ENCODE measurements around the gene SARDH. TPM values are rescaled to one million over a fixed set of nuclear protein-coding genes. Genes with fewer than 3 reads are reported as not detected.

Gene SARDH
- total RNA-seq, 1 experiment from 2014 or later = 5.3 TPM

DNA sequence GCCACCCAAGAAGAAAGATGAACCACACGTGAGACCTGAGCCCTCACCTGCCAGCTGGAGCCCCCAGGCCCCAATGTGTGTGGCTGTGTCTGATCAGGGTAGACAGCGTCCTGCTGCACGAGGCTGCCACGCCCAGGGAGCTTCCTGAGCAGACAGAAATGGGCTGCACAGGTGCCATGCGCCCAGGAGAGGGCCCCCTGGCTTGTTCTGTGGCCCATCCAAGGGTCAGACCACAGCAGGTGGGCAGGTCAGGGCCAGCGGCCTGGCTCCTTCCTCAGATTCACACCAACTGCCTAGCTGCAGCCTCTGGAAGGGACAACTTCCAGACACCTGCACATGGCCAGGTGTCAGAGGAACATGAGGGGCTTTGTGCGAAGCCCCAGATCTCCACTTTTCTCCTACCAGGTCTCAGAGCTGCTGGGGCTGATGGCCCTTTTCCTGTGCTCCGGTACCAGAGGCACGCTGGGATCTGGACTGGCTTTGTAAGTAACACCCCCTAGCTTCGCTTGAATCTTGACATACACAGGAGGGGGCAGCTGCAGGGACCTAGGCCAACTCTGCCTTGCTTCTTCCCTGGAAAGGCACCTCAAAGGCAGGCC, 10.8 kb downstream of the SARDH start:
- Histone ChIP-seq H3K4me2 (ENCODE audit: insufficient read depth, insufficient read length, low read length) (no peak overlapping the region), H2BK12ac (ENCODE audit: insufficient read length, low read depth, low read length) (no peak overlapping the region), H2AK5ac (ENCODE audit: insufficient read length, low read length) (no peak overlapping the region), H3K27me3 (ENCODE audit: insufficient read depth, low read length) (no peaks in the 10 kb centered on the region), H4K91ac (ENCODE audit: insufficient read length, low read depth, low read length) (no peak overlapping the region), H3K4ac (ENCODE audit: low read depth, low read length) (no peak overlapping the region), H3K56ac (ENCODE audit: insufficient read length, low read depth, low read length) (no peak overlapping the region), H3K9ac (ENCODE audit: extremely low read depth, insufficient read length, low read length) (no peak overlapping the region), H3K27ac (ENCODE audit: insufficient read length, low read depth, low read length) (no peak overlapping the region), H3K79me1 (ENCODE audit: insufficient read depth, low read depth, low read length, poor library complexity, severe bottlenecking) (no peaks in the 10 kb centered on the region), H2BK5ac (ENCODE audit: insufficient read length, low read length) (no peak overlapping the region), H3K23ac (ENCODE audit: insufficient read length, low read depth, low read length) (no peak overlapping the region), H4K20me1 (ENCODE audit: control insufficient read depth, insufficient read depth, insufficient read length) (no peaks in the 10 kb centered on the region), H3T11ph (ENCODE audit: low read length) (no peak overlapping the region), H3K23me2 (ENCODE audit: insufficient read length, low read depth, low read length, poor library complexity, severe bottlenecking) (no peaks in the 10 kb centered on the region), H4K5ac (ENCODE audit: insufficient read length, low read depth, low read length) (no peak overlapping the region), H3K14ac (ENCODE audit: insufficient read depth, low read length) (no peak overlapping the region; the same call in 1 of the 2 replicates), H2BK120ac (ENCODE audit: low read depth, low read length, poor library complexity, severe bottlenecking) (no peak overlapping the region), H4K8ac (replicated peaks; ENCODE audit: insufficient read length, low read depth, low read length) (no peak overlapping the region), H2BK20ac (ENCODE audit: low read depth, low read length, poor library complexity, severe bottlenecking) (no peak overlapping the region), H2BK15ac (ENCODE audit: low read depth, low read length) (no peak overlapping the region), H3K18ac (ENCODE audit: insufficient read length, low read depth, low read length) (no peak overlapping the region), H3K4me1 (ENCODE audit: insufficient read depth, low read length) (no peaks in the 10 kb centered on the region), H3K79me2 (ENCODE audit: insufficient read depth, low read length) (no peaks in the 10 kb centered on the region), H3K9me3 (ENCODE audit: control insufficient read depth, low read depth, low read length) (no peaks in the 10 kb centered on the region), H2AFZ (ENCODE audit: low read length) (no peak overlapping the region)
- TF ChIP-seq, protein P1, sequence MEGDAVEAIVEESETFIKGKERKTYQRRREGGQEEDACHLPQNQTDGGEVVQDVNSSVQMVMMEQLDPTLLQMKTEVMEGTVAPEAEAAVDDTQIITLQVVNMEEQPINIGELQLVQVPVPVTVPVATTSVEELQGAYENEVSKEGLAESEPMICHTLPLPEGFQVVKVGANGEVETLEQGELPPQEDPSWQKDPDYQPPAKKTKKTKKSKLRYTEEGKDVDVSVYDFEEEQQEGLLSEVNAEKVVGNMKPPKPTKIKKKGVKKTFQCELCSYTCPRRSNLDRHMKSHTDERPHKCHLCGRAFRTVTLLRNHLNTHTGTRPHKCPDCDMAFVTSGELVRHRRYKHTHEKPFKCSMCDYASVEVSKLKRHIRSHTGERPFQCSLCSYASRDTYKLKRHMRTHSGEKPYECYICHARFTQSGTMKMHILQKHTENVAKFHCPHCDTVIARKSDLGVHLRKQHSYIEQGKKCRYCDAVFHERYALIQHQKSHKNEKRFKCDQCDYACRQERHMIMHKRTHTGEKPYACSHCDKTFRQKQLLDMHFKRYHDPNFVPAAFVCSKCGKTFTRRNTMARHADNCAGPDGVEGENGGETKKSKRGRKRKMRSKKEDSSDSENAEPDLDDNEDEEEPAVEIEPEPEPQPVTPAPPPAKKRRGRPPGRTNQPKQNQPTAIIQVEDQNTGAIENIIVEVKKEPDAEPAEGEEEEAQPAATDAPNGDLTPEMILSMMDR (conservative IDR thresholded peaks at IDR 0.05) = 0 out of 3 replicates have a peak, but pooled peaks have one; percentile 14
- no peak overlapping the region for H3K4me3 Mint-ChIP-seq
- peaks cover 16% of the 10 kb centered on the region; the same call in 1 of the 2 replicates for H3K27me3 Mint-ChIP-seq (ENCODE audit: low read depth)
- peaks cover 3 to 4% of the 10 kb centered on the region in 2 experiments; a peak in 4 of 5 replicates for H3K9me3 Mint-ChIP-seq
- H3K4me1 Mint-ChIP-seq = 0 out of 4 replicates have a peak, but pooled peaks cover 0 to 3% of the 10 kb centered on the region in 2 experiments
- peak; percentile 29 for DNase-seq
- peaks cover 0 to 3% (median 2%) of the 10 kb centered on the region in 3 experiments; a peak in 3 of 7 replicates for H3K36me3 Mint-ChIP-seq (ENCODE audit: insufficient read depth in 1 of 3, low read depth in 3 of 3)
- no peak overlapping the region for H3K27ac Mint-ChIP-seq
- WGBS (ENCODE audit: extremely low coverage, insufficient read length, low lambda C conversion rate) = no CpG with 5 or more reads among the region's 10 CpGs

All from H9 (cell line).